ENCODE data around the gene RTP3.

RTP3 gene

GRCh38 chr3:46497556-46498265 is at the start of gene RTP3:
TSS of gene RTP3 (plus strand) at chr3:46497976. CDS start at chr3:46498063, 87 bp downstream.
- DNase-seq (ENCODE audit: low spot score): no peak

- DNase-seq (ENCODE audit: low spot score): no peak
Measured at GRCh38 chr3:46448721-46449120, 49.1 kb upstream of the RTP3 start.

- DNase-seq (ENCODE audit: low spot score): no peak
Measured at GRCh38 chr3:46449755-46450552, 47.8 kb upstream of the RTP3 start.

- no peak for DNase-seq (ENCODE audit: low spot score)
Measured at GRCh38 chr3:46453526-46454208, 44.1 kb upstream of the RTP3 start.

- no peak for DNase-seq (ENCODE audit: low spot score)
Measured at GRCh38 chr3:46454209-46454595, 43.6 kb upstream of the RTP3 start.

GRCh38 chr3:46454606-46455005 is 43.2 kb upstream of the RTP3 start:
- no peak for DNase-seq (ENCODE audit: low spot score)

- DNase-seq (ENCODE audit: low spot score): no peak
Measured at GRCh38 chr3:46455231-46456115, 42.3 kb upstream of the RTP3 start.

- no peak for DNase-seq (ENCODE audit: low spot score)
Measured at GRCh38 chr3:46456118-46456517, 41.7 kb upstream of the RTP3 start.

- no peak for DNase-seq (ENCODE audit: low spot score)
Measured at GRCh38 chr3:46460051-46460450, 37.7 kb upstream of the RTP3 start.

- DNase-seq (ENCODE audit: low spot score): no peak
Measured at GRCh38 chr3:46462111-46462510, 35.7 kb upstream of the RTP3 start.

GRCh38 chr3:46462511-46462910 is 35.3 kb upstream of the RTP3 start:
- DNase-seq (ENCODE audit: low spot score): no peak

GRCh38 chr3:46463120-46463867 is 34.5 kb upstream of the RTP3 start:
- no peak for DNase-seq (ENCODE audit: low spot score)

GRCh38 chr3:46463868-46464241 is 33.9 kb upstream of the RTP3 start:
- DNase-seq (ENCODE audit: low spot score): no peak

- no peak for DNase-seq (ENCODE audit: low spot score)
Measured at GRCh38 chr3:46464326-46465195, 33.2 kb upstream of the RTP3 start, which contains the start of gene LTF. TSS of gene LTF (minus strand) at chr3:46464905. CDS start at chr3:46464867, 38 bp downstream.

GRCh38 chr3:46465196-46465520 is 32.6 kb upstream of the RTP3 start:
- DNase-seq (ENCODE audit: low spot score): no peak

GRCh38 chr3:46466273-46466672 is 31.5 kb upstream of the RTP3 start:
- DNase-seq (ENCODE audit: low spot score): no peak

- no peak for DNase-seq (ENCODE audit: low spot score)
Measured at GRCh38 chr3:46466871-46467403, 30.8 kb upstream of the RTP3 start.

- no peak for DNase-seq (ENCODE audit: low spot score)
Measured at GRCh38 chr3:46467562-46467961, 30.2 kb upstream of the RTP3 start.

GRCh38 chr3:46468753-46469600 is 28.8 kb upstream of the RTP3 start:
- DNase-seq (ENCODE audit: low spot score): no peak

Data from cerebellar cortex (tissue), 1 donor.